Common myeloid progenitor, CD34-positive (primary cell): ENCODE data around the gene CAPN9.
"Not testable (repeated sequence)": the region's sequence is repeated elsewhere in the genome, so short reads cannot be mapped to it uniquely, and the experiment has no call there.

Source experiments
- CTCF ChIA-PET: fragments of 350-600 bp; sonication (Branson Sonifier 250); formaldehyde crosslinking; loops from one replicate; lab custom pipeline; 2021; ENCODE audit warnings: antibody characterized with exemption; lab: Charles Lee
- POLR2A ChIA-PET: fragments of 350-600 bp; sonication (Branson Sonifier 250); formaldehyde crosslinking; loops from one replicate; lab custom pipeline; 2021; ENCODE audit warnings: antibody characterized with exemption; lab: Charles Lee
- DNase-seq, 3 donors: peaks; one replicate each; pipeline versions ENCODE4 v3.0.0 to v3.0.0-alpha.2; 2013
- H3K27ac ChIP-seq, 2 experiments: 1 replicate in 1 of 2; 2 replicates in 1 of 2; pipeline ENCODE4 v1.7.0; 2013; ENCODE audit warnings: inconsistent platforms in 2 of 2, low read length in 2 of 2, mild to moderate bottlenecking in 2 of 2, low read depth in 1 of 2, moderate library complexity in 1 of 2; ENCODE audit not compliant: severe bottlenecking in 2 of 2, insufficient read depth in 1 of 2, poor library complexity in 1 of 2
- H3K27me3 ChIP-seq, 5 experiments: replicated peaks in 2 of 5; 1 replicate in 3 of 5; 2 replicates in 2 of 5; pipeline versions ENCODE4 v1.6.1 to v1.7.0; 2013; ENCODE audit warnings: low read length in 4 of 5, mild to moderate bottlenecking in 2 of 5, moderate library complexity in 2 of 5, inconsistent platforms in 1 of 5; ENCODE audit not compliant: insufficient read depth in 5 of 5, control insufficient read depth in 4 of 5
- H3K36me3 ChIP-seq, 4 experiments: 1 replicate in 2 of 4; 2 replicates in 2 of 4; pipeline versions ENCODE4 v1.6.1 to v1.7.0; 2013; ENCODE audit warnings: low read length in 3 of 4, control low read depth in 1 of 4, mild to moderate bottlenecking in 1 of 4; ENCODE audit not compliant: control insufficient read depth in 4 of 4, insufficient read depth in 4 of 4
- H3K4me1 ChIP-seq, 4 experiments: 1 replicate in 3 of 4; 2 replicates in 1 of 4; pipeline versions ENCODE4 v1.6.1 to v1.7.1; 2013; ENCODE audit warnings: low read length in 3 of 4, mild to moderate bottlenecking in 3 of 4, control low read depth in 1 of 4, inconsistent platforms in 1 of 4, moderate library complexity in 1 of 4; ENCODE audit not compliant: control insufficient read depth in 4 of 4, insufficient read depth in 4 of 4; ENCODE audit errors: control extremely low read depth in 1 of 4
- H3K4me3 ChIP-seq, 7 experiments: 1 replicate in 4 of 7; 2 replicates in 3 of 7; pipeline versions ENCODE4 v1.5.1 to v1.7.0; 2013; ENCODE audit warnings: mild to moderate bottlenecking in 7 of 7, low read length in 6 of 7, moderate library complexity in 6 of 7, inconsistent platforms in 2 of 7, low read depth in 2 of 7, control low read depth in 1 of 7; ENCODE audit not compliant: insufficient read depth in 4 of 7, control insufficient read depth in 1 of 7; ENCODE audit errors: extremely low read depth in 1 of 7
- H3K9me3 ChIP-seq, 5 experiments: 1 replicate in 4 of 5; 2 replicates in 1 of 5; pipeline versions ENCODE4 v1.6.1 to v1.7.1; 2013; ENCODE audit warnings: low read length in 4 of 5, mild to moderate bottlenecking in 2 of 5, inconsistent platforms in 1 of 5, low read depth in 1 of 5, moderate library complexity in 1 of 5; ENCODE audit not compliant: control insufficient read depth in 4 of 5, insufficient read depth in 2 of 5; ENCODE audit errors: control extremely low read depth in 1 of 5
- WGBS: methylation state at CpG from one replicate; pipeline ENCODE4 v1.1.5; 2013; ENCODE audit not compliant: insufficient coverage; 5-methylcytosine and 5-hydroxymethylcytosine counted together

Gene CAPN9

DNA sequence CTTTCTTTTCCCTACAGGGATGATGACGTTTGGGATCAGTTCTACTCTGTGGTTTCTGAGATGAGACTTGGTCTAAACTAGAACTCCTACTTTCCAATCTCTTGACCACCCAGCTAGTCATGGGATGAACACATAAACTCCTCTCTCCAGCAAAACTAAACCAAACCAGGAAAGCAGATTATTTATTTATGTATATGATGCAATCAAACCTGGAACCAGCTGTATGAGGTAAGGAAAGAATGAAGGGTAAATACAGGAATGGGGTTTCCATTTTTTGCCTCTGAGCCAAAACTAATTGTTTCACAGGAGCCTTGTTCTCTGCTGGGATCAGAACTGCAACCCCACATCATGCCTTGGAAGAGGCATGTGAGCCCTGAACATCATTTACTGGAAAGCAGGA, 29.9 kb upstream of the CAPN9 start:
- DNase-seq, result no peak
- WGBS, result 60% methylated on average over 1 of the region's 1 CpG
- H3K27me3 ChIP-seq, result peaks cover 0 to 8% (median 2%) of the 10 kb centered on the region in 5 experiments
- ChIA-PET CTCF (interaction anchor here (1.1 kb wide), 1 partner anchor 12 kb away, joined by 3 read pairs; no protein-coding TSS in a partner anchor), POLR2A (no interaction called here)
- no peak overlapping the region for H3K4me3 ChIP-seq
- H3K9me3 ChIP-seq, result peaks cover 0 to 6% (median 4%) of the 10 kb centered on the region in 5 experiments
- no peaks in the 10 kb centered on the region for H3K36me3 ChIP-seq
- no peak overlapping the region for H3K27ac ChIP-seq
- H3K4me1 ChIP-seq, result peaks cover 0 to 8% (median 0%) of the 10 kb centered on the region in 4 experiments

DNA sequence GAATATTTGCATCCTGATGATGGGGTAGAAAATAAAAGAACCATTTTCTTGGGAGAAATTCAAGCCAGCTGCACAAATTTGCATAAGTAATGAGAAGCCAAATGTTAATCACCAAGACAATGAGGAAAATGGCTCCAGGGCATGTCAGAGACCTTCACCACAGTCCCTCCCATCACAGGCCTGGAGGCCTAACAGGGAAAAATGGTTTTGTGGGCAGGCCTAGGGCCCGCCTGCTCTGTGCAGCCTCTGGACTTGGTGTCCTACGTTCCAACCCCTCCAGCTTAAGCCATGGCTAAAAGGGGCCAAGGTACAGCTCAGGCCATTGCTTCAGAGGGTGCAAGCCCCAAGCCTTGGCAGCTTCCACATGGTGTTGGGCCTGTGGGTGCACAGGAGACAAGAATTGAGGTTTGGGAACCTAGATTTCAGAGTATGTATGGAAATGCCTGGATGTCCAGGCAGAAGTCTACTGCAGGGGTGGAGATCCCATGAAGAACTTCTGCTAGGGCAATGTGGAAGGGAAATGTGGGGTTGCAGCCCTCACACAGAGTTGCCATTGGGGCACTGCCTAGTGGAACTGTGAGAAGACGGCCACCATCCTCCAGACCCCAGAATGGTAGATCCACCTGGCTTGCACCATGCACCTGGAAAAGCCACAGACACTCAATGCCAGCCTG, 25.2 kb upstream of the CAPN9 start:
- CTCF ChIA-PET, H3K4me1 ChIP-seq, H3K9me3 ChIP-seq, H3K27ac ChIP-seq, H3K36me3 ChIP-seq, POLR2A ChIA-PET, H3K27me3 ChIP-seq, H3K4me3 ChIP-seq, DNase-seq: not testable (repeated sequence)
- WGBS, result 100% methylated on average over 1 of the region's 3 CpGs

DNA sequence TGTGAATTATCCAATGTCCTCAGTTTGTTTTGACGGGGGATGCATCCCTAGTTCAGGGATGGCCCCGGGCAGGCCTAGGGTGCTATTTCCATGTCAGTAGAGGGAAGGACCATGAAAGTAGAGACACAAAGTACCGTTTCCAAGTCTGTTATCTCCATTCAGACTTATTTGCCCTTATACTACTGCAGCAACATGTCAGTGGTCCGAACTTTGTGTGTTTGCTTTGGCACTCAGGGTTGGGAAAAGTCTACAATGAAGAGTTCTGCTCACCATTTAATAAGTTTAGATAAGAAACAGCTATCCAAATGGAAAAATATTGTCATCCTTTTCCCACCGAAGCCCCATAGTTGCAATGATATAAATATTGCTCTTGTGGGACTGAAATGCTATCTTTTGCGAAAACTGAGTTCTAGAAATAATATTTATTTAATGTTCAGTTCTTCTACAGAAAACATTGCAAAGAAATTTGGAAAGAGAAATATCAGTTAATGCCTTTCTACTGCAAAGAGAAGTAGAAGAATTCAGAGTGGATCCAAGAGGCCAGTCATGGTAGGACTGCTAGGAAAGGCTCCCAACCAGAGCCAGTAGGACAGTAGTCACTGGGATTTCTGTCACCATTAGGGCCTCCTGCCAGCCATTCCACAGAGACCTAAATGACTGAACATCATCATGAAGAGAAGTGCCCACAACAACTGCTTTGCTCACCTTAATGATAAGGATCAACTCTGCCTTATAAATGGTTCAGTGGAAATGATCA, 21.8 kb upstream of the CAPN9 start:
- CTCF ChIA-PET, result interaction anchor here (0.6 kb wide), 1 partner anchor 92 kb away, joined by 3 read pairs; no protein-coding TSS in a partner anchor
- Histone ChIP-seq H3K4me1 (no peaks in the 10 kb centered on the region), H3K4me3 (no peak overlapping the region), H3K27ac (no peak overlapping the region), H3K27me3 (peaks cover 0 to 3% (median 2%) of the 10 kb centered on the region in 5 experiments), H3K36me3 (no peaks in the 10 kb centered on the region), H3K9me3 (peaks cover 0 to 8% (median 4%) of the 10 kb centered on the region in 5 experiments)
- POLR2A ChIA-PET, result no interaction called here
- no peak for DNase-seq
- WGBS, result 100% methylated on average over 2 of the region's 6 CpGs

DNA sequence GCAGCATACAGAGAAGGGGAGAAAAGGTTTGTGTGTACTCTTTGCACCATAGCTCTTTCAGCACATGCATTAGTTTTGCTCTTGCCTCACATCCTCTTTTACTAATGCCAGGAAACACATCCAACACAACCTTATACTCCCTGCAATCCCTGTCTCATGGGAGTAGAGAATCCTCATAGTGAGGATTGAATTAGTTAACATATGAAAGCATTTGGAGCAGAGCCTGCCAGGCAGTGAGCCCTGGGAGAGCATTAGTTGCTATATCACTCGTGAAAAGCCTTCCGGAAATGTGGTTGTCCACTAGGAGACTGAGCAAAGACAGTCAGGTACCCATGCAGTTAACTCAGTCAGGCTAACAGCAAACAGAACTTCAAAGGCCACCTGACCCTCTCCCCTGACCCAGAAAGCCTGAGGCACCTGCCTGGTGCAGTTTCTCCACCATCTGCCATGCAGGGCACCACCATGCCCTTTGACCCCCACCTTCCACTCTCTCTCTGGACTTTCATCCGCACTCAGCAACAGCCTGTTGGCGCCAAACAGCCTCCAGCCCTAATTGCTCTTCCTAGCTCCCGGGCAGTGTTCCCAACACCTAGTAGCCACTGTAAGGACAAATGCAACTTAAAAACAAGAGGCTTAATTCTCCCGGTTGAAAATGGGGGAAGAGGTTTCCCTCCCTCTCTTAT, 18.3 kb upstream of the CAPN9 start:
- POLR2A ChIA-PET, result no interaction called here
- WGBS, result 90% methylated on average over 5 of the region's 6 CpGs
- DNase-seq, result no peak
- no peaks in the 10 kb centered on the region for H3K4me1 ChIP-seq
- H3K36me3 ChIP-seq, result no peaks in the 10 kb centered on the region
- H3K27me3 ChIP-seq, result peaks cover 0 to 3% (median 2%) of the 10 kb centered on the region in 5 experiments
- CTCF ChIA-PET, result interaction anchor here (1.4 kb wide), 1 partner anchor 12 kb away, joined by 3 read pairs; no protein-coding TSS in a partner anchor
- no peak overlapping the region for H3K4me3 ChIP-seq
- no peaks in the 10 kb centered on the region for H3K9me3 ChIP-seq
- H3K27ac ChIP-seq, result no peak overlapping the region

DNA sequence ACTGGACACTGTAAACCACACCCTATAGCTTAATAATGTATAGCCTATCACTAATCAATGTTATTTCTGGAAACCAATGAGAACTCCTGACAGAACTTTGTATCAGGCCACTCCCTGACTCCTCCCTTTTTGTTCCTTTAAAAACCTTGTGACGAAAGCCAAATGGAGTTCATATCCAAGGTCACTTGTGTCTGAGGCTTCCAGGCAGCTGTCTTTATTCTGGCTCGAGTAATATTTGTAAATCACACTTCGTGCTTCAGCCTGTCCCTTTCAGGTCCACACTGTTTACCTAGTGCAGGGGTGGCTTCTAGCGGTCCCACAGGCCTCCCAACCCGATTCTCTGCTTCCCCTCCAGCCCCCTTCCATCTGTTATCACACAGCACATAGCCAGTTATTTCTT, 16.2 kb upstream of the CAPN9 start:
- no peak overlapping the region for H3K4me3 ChIP-seq
- WGBS, result 99% methylated on average over 4 of the region's 5 CpGs
- no peak for DNase-seq
- no peaks in the 10 kb centered on the region for H3K4me1 ChIP-seq
- H3K36me3 ChIP-seq, result no peaks in the 10 kb centered on the region
- ChIA-PET POLR2A (no interaction called here), CTCF (no interaction called here)
- H3K27ac ChIP-seq, result no peak overlapping the region
- H3K27me3 ChIP-seq, result peaks cover 0 to 7% (median 4%) of the 10 kb centered on the region in 5 experiments
- H3K9me3 ChIP-seq, result no peaks in the 10 kb centered on the region

DNA sequence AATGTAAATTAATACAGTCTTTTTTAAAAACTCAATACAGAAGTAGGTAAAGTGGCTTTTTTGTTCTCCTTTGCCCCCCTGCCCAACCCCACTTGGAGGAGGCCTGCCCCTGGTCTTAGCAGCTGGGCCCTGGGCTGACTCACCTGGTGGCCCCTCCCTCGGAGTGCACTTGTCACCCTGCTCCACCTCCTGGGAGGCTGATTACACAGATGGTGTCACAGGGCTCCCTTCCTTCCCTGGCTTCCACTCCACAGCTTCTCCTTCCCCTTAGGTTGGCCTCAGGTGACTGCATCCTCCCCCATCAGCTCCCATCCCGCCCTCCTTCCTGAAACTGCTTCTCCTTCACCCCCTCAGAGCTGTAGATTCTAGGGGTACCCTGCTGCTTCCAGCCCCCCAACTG, 11.7 kb upstream of the CAPN9 start:
- peaks cover 0 to 4% (median 4%) of the 10 kb centered on the region in 5 experiments for H3K9me3 ChIP-seq
- no peak overlapping the region for H3K4me3 ChIP-seq
- ChIA-PET POLR2A (no interaction called here), CTCF (no interaction called here)
- H3K27ac ChIP-seq, result no peak overlapping the region
- no peaks in the 10 kb centered on the region for H3K4me1 ChIP-seq
- H3K36me3 ChIP-seq, result no peaks in the 10 kb centered on the region
- 63% methylated on average over 2 of the region's 2 CpGs for WGBS
- peaks cover 0 to 11% (median 2%) of the 10 kb centered on the region in 5 experiments for H3K27me3 ChIP-seq
- DNase-seq, result no peak
